ENCODE measurements around the gene PHF8.

DNA sequence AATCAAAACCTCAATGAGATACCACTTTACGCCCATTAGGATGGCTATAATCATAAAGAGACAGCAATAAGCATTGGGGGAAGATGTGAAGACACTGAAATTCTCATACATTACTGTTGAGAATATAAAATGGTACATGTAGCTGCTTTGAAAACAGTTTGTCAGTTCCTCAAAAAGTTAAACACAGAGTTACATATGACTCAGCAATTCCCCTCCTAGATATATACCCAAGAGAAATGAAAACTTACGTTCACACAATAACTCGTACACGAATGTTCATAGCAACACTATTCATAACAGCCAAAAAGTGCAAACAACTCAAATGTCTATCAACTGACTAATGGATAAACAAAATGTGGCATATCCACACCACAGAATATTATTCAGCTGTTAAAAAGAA lies 36.6 kb downstream of the PHF8 start:
- TF ChIP-seq, protein P1, sequence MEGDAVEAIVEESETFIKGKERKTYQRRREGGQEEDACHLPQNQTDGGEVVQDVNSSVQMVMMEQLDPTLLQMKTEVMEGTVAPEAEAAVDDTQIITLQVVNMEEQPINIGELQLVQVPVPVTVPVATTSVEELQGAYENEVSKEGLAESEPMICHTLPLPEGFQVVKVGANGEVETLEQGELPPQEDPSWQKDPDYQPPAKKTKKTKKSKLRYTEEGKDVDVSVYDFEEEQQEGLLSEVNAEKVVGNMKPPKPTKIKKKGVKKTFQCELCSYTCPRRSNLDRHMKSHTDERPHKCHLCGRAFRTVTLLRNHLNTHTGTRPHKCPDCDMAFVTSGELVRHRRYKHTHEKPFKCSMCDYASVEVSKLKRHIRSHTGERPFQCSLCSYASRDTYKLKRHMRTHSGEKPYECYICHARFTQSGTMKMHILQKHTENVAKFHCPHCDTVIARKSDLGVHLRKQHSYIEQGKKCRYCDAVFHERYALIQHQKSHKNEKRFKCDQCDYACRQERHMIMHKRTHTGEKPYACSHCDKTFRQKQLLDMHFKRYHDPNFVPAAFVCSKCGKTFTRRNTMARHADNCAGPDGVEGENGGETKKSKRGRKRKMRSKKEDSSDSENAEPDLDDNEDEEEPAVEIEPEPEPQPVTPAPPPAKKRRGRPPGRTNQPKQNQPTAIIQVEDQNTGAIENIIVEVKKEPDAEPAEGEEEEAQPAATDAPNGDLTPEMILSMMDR (IDR thresholded peaks at IDR 0.05) = no peak
- TF ChIP-seq TCF7 (CRISPR knock-in tag; IDR thresholded peaks at IDR 0.05; ENCODE audit: low read depth) (no peak), CREM (CRISPR knock-in tag; IDR thresholded peaks at IDR 0.05) (no peak), FOXP4 (CRISPR knock-in tag; IDR thresholded peaks at IDR 0.05) (no peak), STAT6 (CRISPR knock-in tag; conservative IDR thresholded peaks at IDR 0.05; ENCODE audit: low read depth) (no peak), ZNF138 (CRISPR knock-in tag; conservative IDR thresholded peaks at IDR 0.05) (no peak), NR1H2 (CRISPR knock-in tag; IDR thresholded peaks at IDR 0.05) (no peak)

Measured in WTC11 (cell line).